GM19463 (cell line): Measurements from ENCODE around the gene P2RY6.

Source experiments
- ATAC-seq: cut with Tn5 transposase; IDR thresholded peaks from one replicate; pipeline ENCODE4 v1.9.1; 2021; ENCODE audit warnings: mild to moderate bottlenecking, moderate library complexity; ENCODE audit not compliant: unreplicated experiment

The P2RY6 gene

GRCh38 chr11:73236854-73237253 is 35.3 kb upstream of the P2RY6 start:
- ATAC-seq, result no peak

- ATAC-seq, result no peak
Observed at GRCh38 chr11:73237471-73238290, 34.5 kb upstream of the P2RY6 start.

GRCh38 chr11:73239111-73239521 is 33.0 kb upstream of the P2RY6 start:
- ATAC-seq, result no peak

- no peak for ATAC-seq
Observed at GRCh38 chr11:73239571-73240189, 32.5 kb upstream of the P2RY6 start.

GRCh38 chr11:73240190-73240781 is 31.9 kb upstream of the P2RY6 start:
- ATAC-seq, result no peak

GRCh38 chr11:73241300-73241699 is 30.8 kb upstream of the P2RY6 start:
- ATAC-seq, result no peak

GRCh38 chr11:73242251-73243092 is 29.7 kb upstream of the P2RY6 start:
- ATAC-seq, result peak; percentile 78

- no peak for ATAC-seq
Observed at GRCh38 chr11:73243093-73243485, 29.0 kb upstream of the P2RY6 start.

- ATAC-seq, result no peak
Observed at GRCh38 chr11:73244589-73245240, 27.4 kb upstream of the P2RY6 start.

- no peak for ATAC-seq
Observed at GRCh38 chr11:73245461-73245860, 26.7 kb upstream of the P2RY6 start.

- ATAC-seq, result no peak
Observed at GRCh38 chr11:73246303-73246702, 25.8 kb upstream of the P2RY6 start.

GRCh38 chr11:73248526-73249185 is 23.5 kb upstream of the P2RY6 start:
- no peak for ATAC-seq

GRCh38 chr11:73249304-73249703 is 22.8 kb upstream of the P2RY6 start:
- peak; percentile 74 for ATAC-seq

- ATAC-seq, result no peak
Observed at GRCh38 chr11:73249853-73250783, 22.0 kb upstream of the P2RY6 start.

- ATAC-seq, result no peak
Observed at GRCh38 chr11:73252577-73253191, 19.5 kb upstream of the P2RY6 start.

GRCh38 chr11:73257342-73258103 is 14.6 kb upstream of the P2RY6 start:
- no peak for ATAC-seq

GRCh38 chr11:73258104-73259035 is 13.8 kb upstream of the P2RY6 start:
- ATAC-seq, result no peak
